ENCODE results near the gene SIGLEC11.

SIGLEC11 gene

GRCh38 chr19:49957262-49957915 is 3.6 kb downstream of the SIGLEC11 start:
- Histone ChIP-seq H3K4me3 (ENCODE audit: low read length) (no peak overlapping the region), H3K4me1 (ENCODE audit: insufficient read depth, low read length) (peaks cover 12% of the 10 kb centered on the region), H3K27ac (ENCODE audit: low read length) (no peak overlapping the region), H3K27me3 (ENCODE audit: insufficient read depth, low read length) (no peaks in the 10 kb centered on the region), H3K36me3 (ENCODE audit: insufficient read depth, low read depth, low read length) (no peaks in the 10 kb centered on the region), H3K9me3 (ENCODE audit: insufficient read depth, low read depth, low read length) (no peaks in the 10 kb centered on the region), H3K9ac (ENCODE audit: low read depth, low read length) (no peak overlapping the region)

DNA sequence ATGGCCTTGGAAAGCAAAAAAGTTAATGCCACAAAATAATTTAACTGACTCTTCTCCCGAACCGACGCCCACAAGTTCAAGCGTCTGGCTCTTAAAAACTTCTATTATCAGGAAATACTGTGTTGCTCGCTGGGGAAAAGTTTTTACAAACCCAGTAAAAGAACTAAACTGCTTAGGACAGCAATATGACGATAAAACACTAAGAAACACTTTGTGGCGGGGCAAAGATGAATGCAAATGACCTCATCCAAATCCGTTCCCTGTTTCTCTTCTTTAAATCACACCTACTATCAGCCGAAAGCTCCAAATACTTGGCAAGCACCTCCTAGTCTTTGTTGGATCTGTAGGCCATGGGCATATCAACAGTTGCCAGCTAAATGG is 4.9 kb downstream of the SIGLEC11 start:
- Histone ChIP-seq H3K27ac (ENCODE audit: low read length) (no peak overlapping the region), H3K4me3 (ENCODE audit: low read length) (no peak overlapping the region), H3K27me3 (ENCODE audit: insufficient read depth, low read length) (no peaks in the 10 kb centered on the region), H3K9me3 (ENCODE audit: insufficient read depth, low read depth, low read length) (no peaks in the 10 kb centered on the region), H3K4me1 (ENCODE audit: insufficient read depth, low read length) (peaks cover 12% of the 10 kb centered on the region), H3K9ac (ENCODE audit: low read depth, low read length) (no peak overlapping the region), H3K36me3 (ENCODE audit: insufficient read depth, low read depth, low read length) (no peaks in the 10 kb centered on the region)

- Histone ChIP-seq H3K4me3 (ENCODE audit: low read length) (no peak overlapping the region), H3K4me1 (ENCODE audit: insufficient read depth, low read length) (peaks cover 12% of the 10 kb centered on the region), H3K9ac (ENCODE audit: low read depth, low read length) (no peak overlapping the region), H3K36me3 (ENCODE audit: insufficient read depth, low read depth, low read length) (no peaks in the 10 kb centered on the region), H3K27ac (ENCODE audit: low read length) (no peak overlapping the region), H3K27me3 (ENCODE audit: insufficient read depth, low read length) (no peaks in the 10 kb centered on the region), H3K9me3 (ENCODE audit: insufficient read depth, low read depth, low read length) (no peaks in the 10 kb centered on the region)
Observed at GRCh38 chr19:49954933-49955332, 6.0 kb downstream of the SIGLEC11 start.

DNA sequence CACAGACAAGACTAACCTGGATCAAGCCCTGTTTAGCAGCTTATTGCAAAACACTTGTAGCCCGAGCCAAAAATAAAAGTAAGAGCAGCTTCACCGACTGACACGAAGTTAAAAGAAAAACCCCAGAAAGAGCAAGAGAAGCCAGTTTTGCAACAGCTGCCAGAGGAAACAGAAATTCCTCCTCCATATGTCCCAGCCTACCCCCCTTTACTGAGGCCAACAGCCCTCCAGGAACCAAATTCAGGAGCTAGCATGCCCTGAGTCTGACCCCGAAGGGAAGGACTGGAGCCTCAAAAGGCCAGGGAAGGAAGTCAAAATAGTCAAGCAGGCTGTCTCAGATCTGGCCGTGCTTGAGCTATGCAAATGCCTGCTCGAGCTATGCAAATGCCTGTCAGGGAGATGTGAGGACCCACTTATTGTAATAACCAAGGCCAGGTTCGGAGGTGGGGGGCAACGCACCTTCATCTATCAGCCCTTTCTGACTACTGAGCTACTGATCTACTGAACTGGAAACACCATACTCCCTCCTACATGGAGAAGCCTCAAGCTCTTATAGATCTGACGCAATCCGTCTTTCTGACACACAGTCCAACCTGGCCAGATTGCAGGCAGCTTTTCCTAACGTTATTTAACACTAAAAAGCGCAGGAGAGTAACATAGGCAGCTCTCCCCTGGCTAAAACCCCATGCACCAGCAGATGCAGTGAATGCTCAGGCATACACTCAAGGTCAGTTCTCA is 6.7 kb downstream of the SIGLEC11 start:
- Histone ChIP-seq H3K27ac (ENCODE audit: low read length) (no peak overlapping the region), H3K27me3 (ENCODE audit: insufficient read depth, low read length) (no peaks in the 10 kb centered on the region), H3K9ac (ENCODE audit: low read depth, low read length) (no peak overlapping the region), H3K4me3 (ENCODE audit: low read length) (no peak overlapping the region), H3K4me1 (ENCODE audit: insufficient read depth, low read length) (peaks cover 12% of the 10 kb centered on the region), H3K9me3 (ENCODE audit: insufficient read depth, low read depth, low read length) (no peaks in the 10 kb centered on the region), H3K36me3 (ENCODE audit: insufficient read depth, low read depth, low read length) (no peaks in the 10 kb centered on the region)

GRCh38 chr19:49953416-49953815 is 7.6 kb downstream of the SIGLEC11 start:
- Histone ChIP-seq H3K9me3 (ENCODE audit: insufficient read depth, low read depth, low read length) (no peaks in the 10 kb centered on the region), H3K27me3 (ENCODE audit: insufficient read depth, low read length) (no peaks in the 10 kb centered on the region), H3K36me3 (ENCODE audit: insufficient read depth, low read depth, low read length) (no peaks in the 10 kb centered on the region), H3K4me1 (ENCODE audit: insufficient read depth, low read length) (peaks cover 12% of the 10 kb centered on the region), H3K9ac (ENCODE audit: low read depth, low read length) (no peak overlapping the region), H3K27ac (ENCODE audit: low read length) (no peak overlapping the region), H3K4me3 (ENCODE audit: low read length) (no peak overlapping the region)

GRCh38 chr19:49952906-49953305 is 8.1 kb downstream of the SIGLEC11 start:
- H3K36me3 ChIP-seq (ENCODE audit: insufficient read depth, low read depth, low read length): no peaks in the 10 kb centered on the region
- peaks cover 12% of the 10 kb centered on the region for H3K4me1 ChIP-seq (ENCODE audit: insufficient read depth, low read length)
- no peak overlapping the region for H3K27ac ChIP-seq (ENCODE audit: low read length)
- H3K4me3 ChIP-seq (ENCODE audit: low read length): no peak overlapping the region
- H3K9ac ChIP-seq (ENCODE audit: low read depth, low read length): no peak overlapping the region
- no peaks in the 10 kb centered on the region for H3K27me3 ChIP-seq (ENCODE audit: insufficient read depth, low read length)
- H3K9me3 ChIP-seq (ENCODE audit: insufficient read depth, low read depth, low read length): no peaks in the 10 kb centered on the region

DNA sequence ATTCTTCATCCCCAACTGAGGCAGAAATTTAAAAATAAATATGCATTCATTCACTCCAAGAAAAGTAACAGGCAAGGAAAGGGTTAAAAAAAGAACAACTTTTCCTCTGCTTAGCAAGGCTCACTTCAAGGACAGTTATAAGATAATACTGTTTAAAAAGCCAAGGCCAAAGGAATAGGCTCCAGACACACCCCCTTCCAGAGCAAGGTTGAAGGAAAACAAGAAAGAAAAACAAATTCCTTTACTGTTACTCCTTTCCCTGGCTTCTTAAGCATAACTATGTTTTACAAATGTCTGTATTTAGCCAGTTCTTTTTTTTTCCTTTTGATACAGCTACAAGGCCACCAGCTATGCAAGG is 8.5 kb downstream of the SIGLEC11 start:
- peaks cover 12% of the 10 kb centered on the region for H3K4me1 ChIP-seq (ENCODE audit: insufficient read depth, low read length)
- H3K36me3 ChIP-seq (ENCODE audit: insufficient read depth, low read depth, low read length): no peaks in the 10 kb centered on the region
- no peaks in the 10 kb centered on the region for H3K27me3 ChIP-seq (ENCODE audit: insufficient read depth, low read length)
- no peak overlapping the region for H3K9ac ChIP-seq (ENCODE audit: low read depth, low read length)
- H3K4me3 ChIP-seq (ENCODE audit: low read length): no peak overlapping the region
- no peak overlapping the region for H3K27ac ChIP-seq (ENCODE audit: low read length)
- no peaks in the 10 kb centered on the region for H3K9me3 ChIP-seq (ENCODE audit: insufficient read depth, low read depth, low read length)

DNA sequence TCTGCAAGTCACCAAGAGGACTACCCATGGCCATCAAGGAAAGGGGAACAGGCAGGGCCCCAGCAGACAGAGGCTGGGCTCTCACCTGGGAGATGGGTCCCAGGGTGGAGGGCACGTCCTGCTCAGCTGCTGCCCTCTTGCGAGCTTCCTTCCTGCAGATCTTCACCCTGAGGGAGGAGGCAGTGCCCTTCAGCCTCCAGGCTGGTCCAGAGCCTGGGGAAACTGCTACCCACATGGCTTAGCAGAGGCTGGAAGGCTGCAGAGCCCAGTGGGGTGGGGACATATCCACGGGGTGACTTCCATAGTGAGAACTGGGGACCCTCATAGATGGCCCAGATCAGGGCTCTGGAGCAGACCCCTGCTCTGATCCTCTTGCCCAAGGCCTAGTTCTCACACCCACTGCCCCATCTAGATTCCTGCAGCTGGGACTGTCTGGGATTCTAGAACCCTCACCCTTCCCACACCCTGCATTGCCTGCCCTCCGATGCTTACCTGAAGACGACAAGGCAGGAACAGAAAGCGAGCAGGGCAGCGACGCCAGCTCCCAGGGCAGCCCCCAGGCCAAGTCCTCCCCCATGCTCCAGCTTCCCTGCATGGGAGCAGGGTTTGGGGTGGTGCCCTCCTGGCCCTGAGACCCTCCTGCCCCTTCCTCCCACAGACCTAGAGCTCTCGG is 9.0 kb downstream of the SIGLEC11 start:
- Histone ChIP-seq H3K9ac (ENCODE audit: low read depth, low read length) (no peak overlapping the region), H3K9me3 (ENCODE audit: insufficient read depth, low read depth, low read length) (no peaks in the 10 kb centered on the region), H3K27me3 (ENCODE audit: insufficient read depth, low read length) (no peaks in the 10 kb centered on the region), H3K27ac (ENCODE audit: low read length) (no peak overlapping the region), H3K4me3 (ENCODE audit: low read length) (no peak overlapping the region), H3K36me3 (ENCODE audit: insufficient read depth, low read depth, low read length) (no peaks in the 10 kb centered on the region), H3K4me1 (ENCODE audit: insufficient read depth, low read length) (peaks cover 9% of the 10 kb centered on the region)

GRCh38 chr19:49950956-49951526 is 9.9 kb downstream of the SIGLEC11 start:
- H3K27me3 ChIP-seq (ENCODE audit: insufficient read depth, low read length): no peaks in the 10 kb centered on the region
- H3K36me3 ChIP-seq (ENCODE audit: insufficient read depth, low read depth, low read length): no peaks in the 10 kb centered on the region
- no peak overlapping the region for H3K27ac ChIP-seq (ENCODE audit: low read length)
- peaks cover 9% of the 10 kb centered on the region for H3K4me1 ChIP-seq (ENCODE audit: insufficient read depth, low read length)
- no peak overlapping the region for H3K9ac ChIP-seq (ENCODE audit: low read depth, low read length)
- no peaks in the 10 kb centered on the region for H3K9me3 ChIP-seq (ENCODE audit: insufficient read depth, low read depth, low read length)
- H3K4me3 ChIP-seq (ENCODE audit: low read length): no peak overlapping the region

GRCh38 chr19:49950590-49950948 is 10.4 kb downstream of the SIGLEC11 start:
- no peaks in the 10 kb centered on the region for H3K27me3 ChIP-seq (ENCODE audit: insufficient read depth, low read length)
- H3K4me1 ChIP-seq (ENCODE audit: insufficient read depth, low read length): peaks cover 9% of the 10 kb centered on the region
- H3K4me3 ChIP-seq (ENCODE audit: low read length): no peak overlapping the region
- H3K9ac ChIP-seq (ENCODE audit: low read depth, low read length): no peak overlapping the region
- no peaks in the 10 kb centered on the region for H3K9me3 ChIP-seq (ENCODE audit: insufficient read depth, low read depth, low read length)
- no peaks in the 10 kb centered on the region for H3K36me3 ChIP-seq (ENCODE audit: insufficient read depth, low read depth, low read length)
- no peak overlapping the region for H3K27ac ChIP-seq (ENCODE audit: low read length)

DNA sequence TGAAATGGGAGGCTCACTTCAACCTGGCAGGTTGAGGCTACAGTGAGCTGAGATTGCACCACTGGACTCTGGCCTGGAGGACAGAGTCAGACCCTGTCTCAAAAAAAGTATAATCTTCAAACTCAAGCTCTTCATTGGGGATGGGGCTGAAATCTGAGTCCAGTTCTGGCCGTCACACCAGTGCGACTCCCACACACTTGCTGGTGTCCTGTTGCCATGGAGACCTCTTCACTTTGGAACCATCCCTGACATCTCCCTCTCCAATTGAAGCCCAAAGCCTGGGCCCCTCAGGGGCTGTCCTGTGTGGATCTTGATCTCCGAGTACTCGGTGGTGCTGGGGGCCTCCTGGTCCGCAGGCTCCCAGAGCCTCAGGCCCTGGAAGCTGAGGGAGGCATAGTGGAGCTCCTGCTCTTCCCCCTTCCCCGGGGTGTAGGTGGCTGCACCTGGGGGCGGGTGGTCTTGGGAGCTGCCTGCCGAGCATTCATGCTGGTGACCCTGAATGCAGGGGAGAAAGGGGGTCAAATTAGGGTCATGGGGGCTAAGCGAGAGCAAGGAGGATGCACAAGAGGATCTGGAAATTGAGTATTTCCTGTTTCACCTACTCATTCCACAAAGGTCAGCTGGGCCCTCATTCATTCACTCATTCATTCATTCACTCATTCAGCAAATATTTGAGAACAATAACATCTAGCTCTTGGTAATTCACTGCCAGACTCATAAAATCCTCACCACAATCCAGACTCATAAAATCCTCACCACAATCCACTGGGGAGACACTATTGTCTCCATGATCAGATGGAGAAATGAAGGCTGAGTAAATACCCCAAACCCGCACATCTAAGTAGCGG is 11.0 kb downstream of the SIGLEC11 start:
- Histone ChIP-seq H3K9ac (ENCODE audit: low read depth, low read length) (no peak overlapping the region), H3K4me1 (ENCODE audit: insufficient read depth, low read length) (peaks cover 9% of the 10 kb centered on the region), H3K27me3 (ENCODE audit: insufficient read depth, low read length) (no peaks in the 10 kb centered on the region), H3K9me3 (ENCODE audit: insufficient read depth, low read depth, low read length) (no peaks in the 10 kb centered on the region), H3K36me3 (ENCODE audit: insufficient read depth, low read depth, low read length) (no peaks in the 10 kb centered on the region), H3K4me3 (ENCODE audit: low read length) (no peak overlapping the region), H3K27ac (ENCODE audit: low read length) (no peak overlapping the region)

Data from iPS-20b (cell line).